Heart left ventricle (tissue), 16 donors: Measurements from ENCODE around the gene FDXACB1. TPM values are rescaled to one million over a fixed set of nuclear protein-coding genes. Genes with fewer than 3 reads are reported as not detected.
A peak's percentile ranks its signal among the peaks of the same experiment; 100 is the strongest.
"Not testable (repeated sequence)": the region's sequence is repeated elsewhere in the genome, so short reads cannot be mapped to it uniquely, and the experiment has no call there.

Experiments
- ATAC-seq, 4 donors: fragments of 200-7000 bp; cut with Tn5 transposase; one replicate each; pipeline ENCODE4 v1.9.1; 2020 to 2022; ENCODE audit warnings: moderate library complexity in 4 of 4, mild to moderate bottlenecking in 3 of 4, moderate number of reproducible peaks in 1 of 4
- DNase-seq, 5 donors: peaks; one replicate each; pipeline ENCODE4 v3.0.0-alpha.2; 2020
- H3K27ac ChIP-seq, 12 donors: fragments of 200-600 bp; sonication (generic) in 4 of 12; one replicate each; pipeline versions ENCODE4 v1.5.0 to v1.8.0; 2016 to 2022; ENCODE audit warnings: mild to moderate bottlenecking in 2 of 12
- H3K27me3 ChIP-seq, 9 donors: fragments of 200-600 bp; sonication (generic) in 2 of 9; one replicate each; pipeline versions ENCODE4 v1.5.1 to v1.8.0; 2016 to 2022; ENCODE audit warnings: mild to moderate bottlenecking in 3 of 9
- H3K36me3 ChIP-seq, 9 donors: fragments of 200-600 bp; sonication (generic) in 2 of 9; one replicate each; pipeline versions ENCODE4 v1.5.0 to v1.8.0; 2018 to 2022; ENCODE audit warnings: mild to moderate bottlenecking in 2 of 9
- H3K4me1 ChIP-seq, 12 donors: fragments of 200-600 bp; sonication (generic) in 4 of 12; one replicate each; pipeline versions ENCODE4 v1.5.0 to v1.8.0; 2016 to 2022; ENCODE audit warnings: mild to moderate bottlenecking in 3 of 12
- H3K4me3 ChIP-seq, 12 donors: fragments of 200-600 bp; sonication (generic) in 4 of 12; one replicate each; pipeline versions ENCODE4 v1.5.0 to v1.8.0; 2017 to 2022; ENCODE audit warnings: mild to moderate bottlenecking in 9 of 12, moderate library complexity in 4 of 12
- H3K9me3 ChIP-seq, 12 donors: fragments of 200-600 bp; sonication (generic) in 4 of 12; one replicate each; pipeline versions ENCODE4 v1.5.0 to v1.8.0; 2016 to 2022; ENCODE audit warnings: mild to moderate bottlenecking in 1 of 12
- POLR2A ChIP-seq, 2 donors: fragments of 450-650 bp; IDR thresholded peaks; one replicate each; pipeline ENCODE4 v1.6.1; 2017; ENCODE audit warnings: antibody characterized with exemption in 2 of 2, mild to moderate bottlenecking in 2 of 2, moderate library complexity in 2 of 2
- WGBS, 4 donors: extraction: QIAGEN DNeasy Blood & Tissue Kit in 2 of 4; methylation state at CpG; one replicate each; pipeline versions ENCODE4 v1.1.5 to v1.1.7; 2013 to 2018; 5-methylcytosine and 5-hydroxymethylcytosine counted together
- intact Hi-C, 10 donors: fragments of 100-400 bp; cut with DNase I; formaldehyde crosslinking; loops; one replicate each; pipeline versions ENCODE4 v1.11.1 to v1.14.2; 2022
- polyA plus RNA-seq, 2 donors: library from polyadenylated mRNA; stranded (reverse); fragments of 200-250 nt; gene quantifications; one replicate each; pipeline ENCODE4 v1.2.3, GENCODE V29; 2013
- total RNA-seq, 9 donors: library from RNA; depleted of rRNA in 2 of 9; stranded (reverse); fragments of >200 nt in 2 of 9; fragmentation: NEBNext Ultra II Directional in 3 of 9; extraction: Animal tissue kit (Norgen Biotek cat#: 25700) in 3 of 9; gene quantifications; one replicate each; pipeline versions ENCODE4 v1.1.0 to v1.2.4, GENCODE V29; 2016 to 2023
- TF ChIP-seq, protein P1 (sequence below), 12 donors: fragments of 200-600 bp; sonication (generic) in 4 of 12; IDR thresholded peaks; one replicate each; pipeline versions ENCODE4 v1.5.0 to v1.8.0; 2018 to 2022; ENCODE audit warnings: antibody characterized with exemption in 12 of 12, mild to moderate bottlenecking in 5 of 12
- donor health status: ischemic (EF 13 %, LVEDD 7.1; RV severe dilation, severe dysfunction).
- donor health status: healthy with polysubstance abuse.
- donor health status: DM: no; HTN: yes; CAD: no.
- donor health status: DM: no; HTN: no; CAD: no.
- donor health status: ischemic (EF 25% LVEDD 6.9; RV normal size, moderate dysfunction).
- donor health status: ischemic (EF 25% LVEDD 5.7; RV mildly dilated, moderate dysfunction).
- donor health status: healthy.
- donor health status: DM: yes; HTN: yes; CAD: no.
- donor health status: ischemic (EF 35%, LVEDD 5.7; RV mildly dilated, moderate dysfunction).
- donor health status: nonischemic (EF 11% LVEDD 7.7; RV severe dilation, severe dysfunction).
- donor health status: DM: yes; HTN: yes; CAD: no.
- donor health status: PGD.
- donor health status: ischemic (EF 29% LVEDD 5.4; RV normal size, mild dysfunction).
- donor health status: nonischemic (EF 23%, LVEDD 6.1; RV moderate dilation, normal function).

FDXACB1 gene
- total and polyA plus RNA-seq, 11 donors: 0.69 to 2.0 (median 1.1) TPM

DNA sequence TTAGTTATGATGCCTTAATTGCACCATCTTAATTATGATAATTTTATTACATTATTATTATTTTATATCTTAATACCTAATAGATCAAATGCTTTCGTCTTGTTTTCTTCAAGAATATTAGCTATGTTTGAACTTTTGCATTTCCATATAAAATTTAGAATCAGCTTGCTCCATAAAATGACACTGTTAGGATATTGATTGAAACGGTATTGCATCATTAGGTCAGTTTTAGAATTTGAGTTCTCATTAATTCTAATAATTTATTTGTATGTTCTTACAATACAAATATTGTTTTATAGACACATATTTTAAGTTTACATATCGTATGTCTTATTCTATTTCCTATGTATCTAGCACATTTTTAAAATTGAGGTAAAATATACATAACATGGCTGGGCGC, 7.1 kb upstream of the FDXACB1 start:
- no peaks in the 10 kb centered on the region for H3K9me3 ChIP-seq
- no peak overlapping the region for H3K4me3 ChIP-seq
- intact Hi-C loops: no loop called here
- no peak overlapping the region for H3K27ac ChIP-seq
- no peaks in the 10 kb centered on the region for H3K27me3 ChIP-seq
- no peak for ATAC-seq
- no peak for DNase-seq
- TF ChIP-seq POLR2A (IDR thresholded peaks at IDR 0.05): no peak
- TF ChIP-seq, protein P1, sequence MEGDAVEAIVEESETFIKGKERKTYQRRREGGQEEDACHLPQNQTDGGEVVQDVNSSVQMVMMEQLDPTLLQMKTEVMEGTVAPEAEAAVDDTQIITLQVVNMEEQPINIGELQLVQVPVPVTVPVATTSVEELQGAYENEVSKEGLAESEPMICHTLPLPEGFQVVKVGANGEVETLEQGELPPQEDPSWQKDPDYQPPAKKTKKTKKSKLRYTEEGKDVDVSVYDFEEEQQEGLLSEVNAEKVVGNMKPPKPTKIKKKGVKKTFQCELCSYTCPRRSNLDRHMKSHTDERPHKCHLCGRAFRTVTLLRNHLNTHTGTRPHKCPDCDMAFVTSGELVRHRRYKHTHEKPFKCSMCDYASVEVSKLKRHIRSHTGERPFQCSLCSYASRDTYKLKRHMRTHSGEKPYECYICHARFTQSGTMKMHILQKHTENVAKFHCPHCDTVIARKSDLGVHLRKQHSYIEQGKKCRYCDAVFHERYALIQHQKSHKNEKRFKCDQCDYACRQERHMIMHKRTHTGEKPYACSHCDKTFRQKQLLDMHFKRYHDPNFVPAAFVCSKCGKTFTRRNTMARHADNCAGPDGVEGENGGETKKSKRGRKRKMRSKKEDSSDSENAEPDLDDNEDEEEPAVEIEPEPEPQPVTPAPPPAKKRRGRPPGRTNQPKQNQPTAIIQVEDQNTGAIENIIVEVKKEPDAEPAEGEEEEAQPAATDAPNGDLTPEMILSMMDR (IDR thresholded peaks at IDR 0.05): no peak
- H3K4me1 ChIP-seq: no peaks in the 10 kb centered on the region
- WGBS, 4 donors: 67 to 92% (median 80%) methylated on average over 4 of the region's 4 CpGs
- H3K36me3 ChIP-seq: peaks cover 0 to 17% (median 3%) of the 10 kb centered on the region in 9 donors

DNA sequence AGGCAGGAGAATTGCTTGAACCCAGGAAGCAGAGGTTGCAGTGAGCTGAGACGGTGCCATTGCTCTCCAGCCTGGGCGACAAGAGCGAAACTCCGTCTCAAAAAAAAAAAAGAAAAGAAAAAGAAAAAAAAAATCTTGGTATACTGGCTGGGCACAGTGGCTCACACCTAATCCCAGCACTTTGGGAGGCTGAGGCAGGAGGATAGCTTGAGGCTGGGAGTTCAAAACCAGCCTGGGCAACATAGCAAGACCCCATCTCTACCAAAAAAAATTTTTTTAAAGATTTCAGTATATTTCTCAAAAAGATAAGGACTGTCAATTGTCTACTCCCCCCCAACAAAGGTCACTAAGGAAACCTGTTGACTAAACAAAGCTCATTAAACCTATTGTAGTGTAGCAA, 6.1 kb upstream of the FDXACB1 start:
- H3K4me1 ChIP-seq, intact Hi-C loops, H3K27me3 ChIP-seq, H3K9me3 ChIP-seq, ATAC-seq, H3K27ac ChIP-seq, DNase-seq, H3K4me3 ChIP-seq: not testable (repeated sequence)
- peaks cover 0 to 17% (median 3%) of the 10 kb centered on the region in 9 donors for H3K36me3 ChIP-seq
- WGBS, 4 donors: 71 to 96% (median 90%) methylated on average over 4 of the region's 4 CpGs

DNA sequence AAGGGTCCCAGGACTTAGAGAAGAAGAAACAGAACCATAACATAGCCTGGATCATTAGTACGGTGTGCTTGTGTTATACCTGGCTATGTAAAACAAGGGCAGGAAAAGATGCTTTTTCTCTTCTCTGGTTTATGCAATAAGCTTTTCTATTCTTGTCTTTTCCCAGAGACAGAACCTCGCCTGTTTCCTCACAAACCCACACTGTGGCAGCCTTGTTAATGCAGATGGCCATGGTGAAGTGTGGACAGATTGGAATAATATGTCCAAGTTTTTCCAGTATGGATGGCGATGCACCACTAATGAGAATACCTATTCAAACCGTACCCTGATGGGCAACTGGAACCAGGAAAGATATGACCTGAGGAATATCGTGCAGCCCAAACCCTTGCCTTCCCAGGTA, 3.2 kb upstream of the FDXACB1 start:
- 66 to 83% (median 75%) methylated on average over 5 of the region's 5 CpGs for WGBS, 4 donors
- intact Hi-C loops: loop anchor here in 1 of 10 donors (5.0 kb wide), 1 partner anchor 45 kb away; no protein-coding TSS in a partner anchor
- no peak overlapping the region for H3K4me3 ChIP-seq

DNA sequence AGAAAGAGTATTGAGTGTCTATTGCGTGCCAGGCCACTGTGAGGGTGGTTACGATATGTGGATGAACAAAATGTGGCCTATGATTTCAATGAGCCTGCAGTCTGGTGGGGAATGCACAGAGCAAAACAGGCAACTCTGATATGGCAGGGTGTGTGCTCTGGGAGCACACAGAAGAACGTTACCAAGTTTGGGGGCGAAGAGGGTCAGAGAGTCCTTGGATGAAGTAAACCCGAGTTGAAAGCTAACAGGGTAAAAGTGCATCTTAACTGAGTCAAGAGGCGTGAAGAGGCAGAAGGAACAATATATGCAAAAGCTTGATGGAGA, 634 bp upstream of the FDXACB1 start:
- 36 to 42% (median 38%) methylated on average over 6 of the region's 6 CpGs for WGBS, 4 donors
- Histone ChIP-seq H3K4me1 (peaks cover 0 to 24% (median 12%) of the 10 kb centered on the region in 12 donors), H3K27me3 (no peaks in the 10 kb centered on the region), H3K4me3 (peak overlapping the region; percentile 41 to 84 (median 72)), H3K9me3 (no peaks in the 10 kb centered on the region), H3K36me3 (peaks cover 0 to 37% (median 14%) of the 10 kb centered on the region in 9 donors), H3K27ac (peak overlapping the region; percentile 90 to 98 (median 93))
- TF ChIP-seq, protein P1 (IDR thresholded peaks at IDR 0.05): no peak
- no peak for TF ChIP-seq POLR2A (IDR thresholded peaks at IDR 0.05)
- DNase-seq (no peak), ATAC-seq (peak; percentile 3 to 7 (median 4))
- intact Hi-C loops: loop anchor here in 9 of 10 donors (1.0 to 10.0 kb wide), 17 partner anchors 33 to 208 kb away; partner anchors contain the start of genes SDHD (in 6 of the 9), TIMM8B (in 6 of the 9), HSPB2 (in 3 of the 9) and CRYAB (in 1 of the 9)

More for the DNA sequence above, 3.2 kb upstream of the FDXACB1 start:
- H3K36me3 ChIP-seq: peaks cover 0 to 17% (median 3%) of the 10 kb centered on the region in 9 donors
- no peaks in the 10 kb centered on the region for H3K27me3 ChIP-seq
- H3K27ac ChIP-seq: no peak overlapping the region
- DNase-seq (no peak), ATAC-seq (no peak)
- TF ChIP-seq POLR2A (IDR thresholded peaks at IDR 0.05): no peak
- TF ChIP-seq, protein P1 (IDR thresholded peaks at IDR 0.05): no peak
- no peaks in the 10 kb centered on the region for H3K9me3 ChIP-seq
- H3K4me1 ChIP-seq: peaks cover 0 to 24% (median 12%) of the 10 kb centered on the region in 12 donors
